GM15510 (cell line): ENCODE data around the gene ZDHHC9.

Source experiments
- POLR2A ChIP-seq: IDR thresholded peaks from 3 replicates; pipeline ENCODE4 v1.6.1; 2011; ENCODE audit warnings: borderline replicate concordance; ENCODE audit not compliant: insufficient read length; ENCODE audit errors: extremely low read depth

ZDHHC9 gene

DNA sequence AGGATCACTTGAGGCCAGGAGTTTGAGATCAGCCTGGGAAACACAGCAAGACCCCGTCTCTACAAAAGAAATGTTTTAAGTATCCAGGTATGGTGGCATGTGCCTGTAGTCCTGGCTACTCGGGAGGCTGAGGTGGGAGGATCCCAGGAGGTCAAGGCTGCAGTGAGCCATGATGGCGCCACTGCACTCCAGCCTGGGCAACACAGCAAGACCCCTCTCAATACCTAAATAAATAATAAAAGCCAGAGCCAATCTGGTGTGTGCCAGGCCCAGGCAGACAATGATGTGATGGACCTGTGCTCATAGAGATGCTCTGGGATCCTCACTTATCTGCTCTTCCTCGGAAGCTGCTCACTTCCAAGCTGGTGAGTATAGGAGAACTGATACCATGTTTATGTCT, 82.1 kb downstream of the ZDHHC9 start:
- no peak for TF ChIP-seq POLR2A

GRCh38 chrX:129760981-129761380, 82.7 kb downstream of the ZDHHC9 start:
- TF ChIP-seq POLR2A: no peak

DNA sequence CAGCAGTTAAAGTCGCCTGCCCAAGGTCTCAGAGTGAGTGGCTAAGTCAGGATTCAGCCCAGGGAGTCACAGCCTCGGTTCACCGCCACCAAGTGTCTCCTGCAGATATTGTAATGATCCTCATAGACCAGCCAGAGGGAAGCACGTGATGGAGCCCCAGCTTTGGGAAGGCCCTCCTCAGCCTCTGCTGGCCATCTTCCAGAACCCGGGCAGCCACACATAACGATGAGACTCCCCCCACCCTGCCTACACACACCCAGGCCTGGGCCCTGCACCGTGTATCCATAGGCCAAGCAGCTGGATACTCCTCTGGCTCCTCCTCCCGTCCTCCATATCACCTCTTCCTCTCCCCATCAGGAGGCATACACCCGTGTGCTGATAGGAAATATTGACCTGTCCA, 83.5 kb downstream of the ZDHHC9 start:
- TF ChIP-seq POLR2A: no peak

- no peak for TF ChIP-seq POLR2A
Observed at GRCh38 chrX:129759576-129760061, 84.1 kb downstream of the ZDHHC9 start.

DNA sequence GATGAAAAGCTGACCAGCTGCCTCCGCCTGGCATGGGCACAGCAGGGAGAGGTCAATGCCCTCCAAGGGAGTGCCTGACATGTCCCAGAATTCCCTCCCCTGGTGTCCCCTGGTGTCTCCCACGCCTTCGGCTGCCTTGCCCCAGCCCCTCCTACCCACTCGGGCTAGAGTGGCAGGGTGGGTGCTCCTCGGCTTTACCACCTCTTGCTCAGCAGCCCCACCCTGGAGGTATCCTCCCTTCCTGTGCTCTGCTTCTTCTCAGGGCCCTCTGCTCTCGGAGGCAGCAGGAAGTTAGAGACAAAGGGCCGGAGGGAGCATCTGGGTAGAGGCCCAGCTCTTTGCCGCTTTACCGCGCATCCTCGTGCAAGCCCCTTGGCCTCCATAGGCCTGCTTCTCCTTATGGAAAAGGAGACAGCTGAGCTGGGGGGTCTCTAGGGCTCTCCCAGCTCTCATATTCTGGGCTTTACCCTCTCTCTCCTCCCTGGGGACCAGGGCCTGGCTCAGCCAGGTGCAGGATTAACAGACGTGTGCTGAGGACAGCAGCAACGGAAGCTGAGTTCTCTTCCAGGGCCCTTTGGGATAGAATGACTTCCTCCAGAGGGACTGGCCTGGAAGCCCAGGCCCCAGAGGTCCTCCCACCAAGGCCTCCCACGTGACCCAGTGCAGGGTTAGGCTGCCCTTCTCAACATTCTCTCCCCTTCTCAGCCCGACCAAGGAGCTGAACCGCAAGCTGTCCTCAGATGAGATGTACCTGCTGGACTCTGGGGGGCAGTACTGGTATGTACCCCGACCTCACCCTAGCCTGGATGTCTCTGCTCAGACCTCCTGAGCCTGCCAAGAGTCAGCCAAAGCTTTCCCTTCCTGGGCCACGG, 87.7 kb downstream of the ZDHHC9 start:
- no peak for TF ChIP-seq POLR2A

DNA sequence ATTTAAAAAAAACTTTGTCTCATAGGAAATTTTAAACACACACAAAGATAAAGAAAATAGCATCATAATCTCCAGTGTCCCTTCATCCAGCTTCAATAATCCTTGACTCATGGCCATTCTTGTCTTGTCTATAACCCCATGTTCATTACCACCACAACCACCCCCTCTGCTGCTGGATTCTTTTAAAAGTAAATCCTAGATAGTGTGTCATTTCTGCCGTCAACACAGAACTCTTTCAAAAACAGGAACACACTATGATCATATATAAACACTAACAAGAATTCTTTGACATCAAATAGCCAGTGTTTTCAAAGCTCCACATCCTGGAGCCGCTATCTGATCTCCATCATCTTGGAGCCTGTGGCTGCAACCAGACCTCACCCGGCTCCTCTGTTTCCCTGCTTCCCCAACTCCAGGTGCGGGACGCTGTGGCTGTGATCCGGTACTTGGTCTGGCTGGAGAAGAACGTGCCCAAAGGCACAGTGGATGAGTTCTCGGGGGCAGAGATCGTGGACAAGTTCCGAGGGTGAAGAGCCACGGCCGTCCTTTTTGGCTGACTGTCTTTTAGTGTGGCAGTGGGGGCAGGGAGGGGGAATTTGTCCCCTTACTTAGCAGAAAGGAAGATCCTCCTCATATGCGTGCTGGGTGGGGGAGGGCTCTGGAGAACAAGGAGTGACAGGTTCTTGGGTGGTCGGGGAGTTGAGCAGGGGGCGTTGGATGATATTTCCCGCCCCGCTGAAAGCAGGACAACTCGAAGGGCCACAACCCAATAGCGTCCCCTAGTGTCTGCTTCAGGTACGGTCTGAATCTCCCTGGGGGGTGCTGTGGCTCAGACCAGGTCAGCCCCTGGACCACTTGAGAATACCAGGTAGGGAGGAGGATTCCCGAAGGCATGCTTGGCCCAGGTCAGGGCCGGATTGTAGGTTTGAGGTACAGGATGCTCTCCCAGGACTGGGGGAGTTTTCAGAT, 89.3 kb downstream of the ZDHHC9 start:
- TF ChIP-seq POLR2A: no peak
